ENCODE data around the gene CLHC1.

- TF ChIP-seq CTCF (IDR thresholded peaks at IDR 0.05) (no peak), POLR2A (IDR thresholded peaks at IDR 0.05) (no peak)
Observed at GRCh38 chr2:55163941-55164390, 68.1 kb downstream of the CLHC1 start.
